WTC11 (cell line): ENCODE data around the gene PGS1. TPM values are rescaled to one million over a fixed set of nuclear protein-coding genes. Genes with fewer than 3 reads are reported as not detected.

Experiments used
- ATAC-seq: fragments of 200-7000 bp; cut with Tn5 transposase; 2 replicates; pipeline ENCODE4 v1.10.0; 2021; ENCODE audit warnings: mild to moderate bottlenecking, moderate library complexity
- CTCF ChIA-PET: fragments of 300-600 bp; sonication (Branson Sonifier 250); formaldehyde crosslinking; loops from one replicate; lab custom pipeline; 2021; ENCODE audit warnings: antibody characterized with exemption; lab: Charles Lee
- POLR2A ChIA-PET: fragments of 350-600 bp; sonication (Branson Sonifier 250); formaldehyde crosslinking; loops from one replicate; lab custom pipeline; 2021; ENCODE audit warnings: antibody characterized with exemption; lab: Charles Lee
- DNase-seq: peaks from one replicate; pipeline ENCODE4 v3.0.0; 2021; ENCODE audit warnings: low spot score
- H3K27ac Mint-ChIP-seq: 2 replicates; pipeline ENCODE4 v1.8.0; 2021; ENCODE audit warnings: mixed read lengths
- H3K27me3 Mint-ChIP-seq: 2 replicates; pipeline ENCODE4 v1.8.0; 2021; ENCODE audit warnings: low read depth, mild to moderate bottlenecking, moderate library complexity, mixed read lengths
- H3K36me3 Mint-ChIP-seq: 2 replicates; pipeline ENCODE4 v1.8.0; 2021; ENCODE audit warnings: mixed read lengths
- H3K4me1 Mint-ChIP-seq: 2 replicates; pipeline ENCODE4 v1.8.0; 2022; ENCODE audit warnings: mixed read lengths
- H3K4me3 Mint-ChIP-seq: 2 replicates; pipeline ENCODE4 v1.8.0; 2021; ENCODE audit warnings: mild to moderate bottlenecking, moderate library complexity, mixed read lengths
- H3K9me3 Mint-ChIP-seq: 2 replicates; pipeline ENCODE4 v1.8.0; 2021; ENCODE audit warnings: mixed read lengths
- ESRRA ChIP-seq: sonication (generic); formaldehyde crosslinking; IDR thresholded peaks from 2 replicates; pipeline ENCODE4 v1.8.1; 2022; ENCODE audit warnings: mild to moderate bottlenecking, missing genetic modification reagents, borderline replicate concordance
- FOXP1 ChIP-seq: sonication (generic); formaldehyde crosslinking; IDR thresholded peaks from 2 replicates; pipeline ENCODE4 v1.8.0; 2022; ENCODE audit warnings: missing genetic modification reagents, mild to moderate bottlenecking, moderate library complexity, borderline replicate concordance
- GABPB1 ChIP-seq: sonication (generic); formaldehyde crosslinking; IDR thresholded peaks from 2 replicates; pipeline ENCODE4 v1.8.1; 2023; ENCODE audit warnings: mild to moderate bottlenecking, missing genetic modification reagents
- JUN ChIP-seq: sonication (generic); formaldehyde crosslinking; IDR thresholded peaks from 2 replicates; pipeline ENCODE4 v1.8.0; 2023; ENCODE audit warnings: mild to moderate bottlenecking, missing genetic modification reagents
- MXD4 ChIP-seq: fragments of 250-450 bp; sonication (Bioruptor Pico); IDR thresholded peaks from 2 replicates; pipeline ENCODE4 v1.8.0; 2021; ENCODE audit warnings: mild to moderate bottlenecking, moderate library complexity, borderline replicate concordance
- NFATC4 ChIP-seq: fragments of 250-450 bp; sonication (Bioruptor Pico); IDR thresholded peaks from 2 replicates; pipeline ENCODE4 v1.9.0; 2021; ENCODE audit warnings: mild to moderate bottlenecking
- NR2C2 ChIP-seq: sonication (generic); formaldehyde crosslinking; IDR thresholded peaks from 2 replicates; pipeline ENCODE4 v1.8.0; 2022; ENCODE audit warnings: mild to moderate bottlenecking, missing genetic modification reagents
- TCF7 ChIP-seq: sonication (generic); formaldehyde crosslinking; IDR thresholded peaks from 2 replicates; pipeline ENCODE4 v1.8.0; 2022; ENCODE audit warnings: mild to moderate bottlenecking, low read depth, missing genetic modification reagents, moderate library complexity
- ZNF317 ChIP-seq: sonication (generic); formaldehyde crosslinking; IDR thresholded peaks from 2 replicates; pipeline ENCODE4 v1.8.1; 2023; ENCODE audit warnings: low read depth, mild to moderate bottlenecking, moderate library complexity, missing genetic modification reagents, borderline replicate concordance
- ZNF671 ChIP-seq: fragments of 250-450 bp; sonication (Bioruptor Pico); IDR thresholded peaks from 2 replicates; pipeline ENCODE4 v1.8.0; 2021; ENCODE audit warnings: mild to moderate bottlenecking
- total RNA-seq: library from RNA; stranded (reverse); gene quantifications from 3 replicates; pipeline ENCODE4 v1.2.3, GENCODE V29; 2021
- TF ChIP-seq, protein P1 (sequence below): fragments of 250-450 bp; sonication (Bioruptor Pico); IDR thresholded peaks from 2 replicates; pipeline ENCODE4 v2.1.2; 2022; ENCODE audit warnings: mild to moderate bottlenecking, moderate library complexity
- TF ChIP-seq, protein P2 (sequence below): sonication (generic); formaldehyde crosslinking; IDR thresholded peaks from 2 replicates; pipeline ENCODE4 v1.8.1; 2022; ENCODE audit warnings: low read depth, missing genetic modification reagents, borderline replicate concordance
- TF ChIP-seq, protein P3 (sequence below): sonication (generic); formaldehyde crosslinking; IDR thresholded peaks from 2 replicates; pipeline ENCODE4 v1.8.0; 2022; ENCODE audit warnings: mild to moderate bottlenecking, missing genetic modification reagents

The PGS1 gene
- total RNA-seq, 1 experiment from 2014 or later = 51.4 TPM

DNA sequence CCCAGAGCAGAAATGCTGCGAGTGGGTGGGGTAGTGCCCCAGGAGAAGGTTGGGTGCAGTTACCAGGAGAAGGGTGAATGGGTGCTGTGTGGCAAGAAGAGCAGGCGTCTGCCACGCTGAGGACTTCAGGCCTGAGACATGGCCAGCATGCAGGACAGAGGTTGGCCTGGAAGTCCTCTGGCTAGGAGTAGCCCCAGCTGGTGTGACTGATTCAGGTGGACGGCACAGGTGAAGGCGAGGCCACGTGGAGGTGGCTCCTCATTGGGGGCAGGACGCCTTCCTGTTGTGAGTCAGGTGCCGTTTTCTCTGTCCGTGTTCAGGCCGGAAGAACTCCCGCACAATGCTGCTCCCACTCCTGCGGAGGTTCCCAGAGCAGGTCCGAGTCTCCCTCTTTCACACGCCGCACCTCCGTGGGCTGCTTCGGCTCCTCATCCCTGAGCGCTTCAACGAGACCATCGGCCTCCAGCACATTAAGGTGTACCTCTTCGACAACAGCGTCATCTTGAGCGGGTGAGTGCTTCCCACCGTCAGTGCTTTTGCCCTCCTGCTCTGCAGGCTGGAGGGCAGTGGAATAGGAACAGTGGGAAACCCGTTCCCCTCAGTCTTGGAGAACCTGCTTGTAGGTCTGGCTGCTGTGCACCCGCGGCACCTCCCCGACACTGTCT lies 20.7 kb downstream of the PGS1 start:
- ChIA-PET CTCF (interaction anchor here (2.4 kb wide), 1 partner anchor 13 kb away, joined by 9 read pairs; no protein-coding TSS in a partner anchor), POLR2A (no interaction called here)
- no peaks in the 10 kb centered on the region for H3K9me3 Mint-ChIP-seq
- no peaks in the 10 kb centered on the region for H3K27me3 Mint-ChIP-seq
- peaks cover 80% of the 10 kb centered on the region for H3K36me3 Mint-ChIP-seq
- ATAC-seq = no peak
- H3K4me3 Mint-ChIP-seq = no peak overlapping the region
- H3K4me1 Mint-ChIP-seq = no peaks in the 10 kb centered on the region
- DNase-seq = no peak
- peak overlapping the region; percentile 23; the same call in 1 of the 2 replicates for H3K27ac Mint-ChIP-seq
- TF ChIP-seq ESRRA (CRISPR knock-in tag) (no peak), MXD4 (CRISPR knock-in tag) (no peak), ZNF317 (CRISPR knock-in tag) (no peak), JUN (no peak), ZNF671 (CRISPR knock-in tag) (no peak), TCF7 (no peak)
- TF ChIP-seq, protein P1, sequence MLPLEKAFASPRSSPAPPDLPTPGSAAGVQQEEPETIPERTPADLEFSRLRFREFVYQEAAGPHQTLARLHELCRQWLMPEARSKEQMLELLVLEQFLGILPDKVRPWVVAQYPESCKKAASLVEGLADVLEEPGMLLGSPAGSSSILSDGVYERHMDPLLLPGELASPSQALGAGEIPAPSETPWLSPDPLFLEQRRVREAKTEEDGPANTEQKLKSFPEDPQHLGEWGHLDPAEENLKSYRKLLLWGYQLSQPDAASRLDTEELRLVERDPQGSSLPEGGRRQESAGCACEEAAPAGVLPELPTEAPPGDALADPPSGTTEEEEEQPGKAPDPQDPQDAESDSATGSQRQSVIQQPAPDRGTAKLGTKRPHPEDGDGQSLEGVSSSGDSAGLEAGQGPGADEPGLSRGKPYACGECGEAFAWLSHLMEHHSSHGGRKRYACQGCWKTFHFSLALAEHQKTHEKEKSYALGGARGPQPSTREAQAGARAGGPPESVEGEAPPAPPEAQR (CRISPR knock-in tag) = no peak
- TF ChIP-seq, protein P2, sequence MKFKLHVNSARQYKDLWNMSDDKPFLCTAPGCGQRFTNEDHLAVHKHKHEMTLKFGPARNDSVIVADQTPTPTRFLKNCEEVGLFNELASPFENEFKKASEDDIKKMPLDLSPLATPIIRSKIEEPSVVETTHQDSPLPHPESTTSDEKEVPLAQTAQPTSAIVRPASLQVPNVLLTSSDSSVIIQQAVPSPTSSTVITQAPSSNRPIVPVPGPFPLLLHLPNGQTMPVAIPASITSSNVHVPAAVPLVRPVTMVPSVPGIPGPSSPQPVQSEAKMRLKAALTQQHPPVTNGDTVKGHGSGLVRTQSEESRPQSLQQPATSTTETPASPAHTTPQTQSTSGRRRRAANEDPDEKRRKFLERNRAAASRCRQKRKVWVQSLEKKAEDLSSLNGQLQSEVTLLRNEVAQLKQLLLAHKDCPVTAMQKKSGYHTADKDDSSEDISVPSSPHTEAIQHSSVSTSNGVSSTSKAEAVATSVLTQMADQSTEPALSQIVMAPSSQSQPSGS (CRISPR knock-in tag) = no peak

DNA sequence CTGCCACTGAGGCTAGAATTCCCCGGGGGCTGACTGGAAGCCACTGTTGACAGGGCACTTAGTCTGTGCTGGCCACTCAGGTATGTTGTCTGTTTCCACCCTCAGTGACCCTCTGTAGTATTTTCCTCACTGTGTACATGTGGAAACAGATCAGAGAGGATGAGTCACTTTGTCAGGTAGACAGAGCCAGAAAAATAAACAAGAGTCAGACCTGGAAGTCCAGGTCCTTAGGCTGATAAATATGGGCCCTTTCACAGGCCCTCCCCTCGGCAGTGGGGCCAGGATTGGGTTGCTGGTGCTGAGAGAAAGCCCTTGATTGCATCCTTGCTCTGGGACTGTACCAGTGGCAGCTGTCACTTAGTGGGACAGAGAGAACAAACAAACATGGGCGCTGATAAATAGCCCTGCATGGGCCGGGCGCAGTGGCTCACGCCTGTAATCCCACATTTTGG lies 21.3 kb downstream of the PGS1 start:
- TF ChIP-seq, protein P3, sequence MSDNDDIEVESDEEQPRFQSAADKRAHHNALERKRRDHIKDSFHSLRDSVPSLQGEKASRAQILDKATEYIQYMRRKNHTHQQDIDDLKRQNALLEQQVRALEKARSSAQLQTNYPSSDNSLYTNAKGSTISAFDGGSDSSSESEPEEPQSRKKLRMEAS (CRISPR knock-in tag) = no peak
- peak; percentile 71; the same call in 1 of the 2 replicates for TF ChIP-seq GABPB1
- no peaks in the 10 kb centered on the region for H3K9me3 Mint-ChIP-seq
- no peak overlapping the region for H3K27ac Mint-ChIP-seq
- ATAC-seq (no peak), DNase-seq (no peak)
- CTCF ChIA-PET = interaction anchor here (2.4 kb wide), 1 partner anchor 12 kb away, joined by 9 read pairs; no protein-coding TSS in a partner anchor
- no peaks in the 10 kb centered on the region for H3K27me3 Mint-ChIP-seq
- H3K4me3 Mint-ChIP-seq = no peak overlapping the region
- POLR2A ChIA-PET = no interaction called here
- H3K36me3 Mint-ChIP-seq = peaks cover 83% of the 10 kb centered on the region
- no peaks in the 10 kb centered on the region for H3K4me1 Mint-ChIP-seq

DNA sequence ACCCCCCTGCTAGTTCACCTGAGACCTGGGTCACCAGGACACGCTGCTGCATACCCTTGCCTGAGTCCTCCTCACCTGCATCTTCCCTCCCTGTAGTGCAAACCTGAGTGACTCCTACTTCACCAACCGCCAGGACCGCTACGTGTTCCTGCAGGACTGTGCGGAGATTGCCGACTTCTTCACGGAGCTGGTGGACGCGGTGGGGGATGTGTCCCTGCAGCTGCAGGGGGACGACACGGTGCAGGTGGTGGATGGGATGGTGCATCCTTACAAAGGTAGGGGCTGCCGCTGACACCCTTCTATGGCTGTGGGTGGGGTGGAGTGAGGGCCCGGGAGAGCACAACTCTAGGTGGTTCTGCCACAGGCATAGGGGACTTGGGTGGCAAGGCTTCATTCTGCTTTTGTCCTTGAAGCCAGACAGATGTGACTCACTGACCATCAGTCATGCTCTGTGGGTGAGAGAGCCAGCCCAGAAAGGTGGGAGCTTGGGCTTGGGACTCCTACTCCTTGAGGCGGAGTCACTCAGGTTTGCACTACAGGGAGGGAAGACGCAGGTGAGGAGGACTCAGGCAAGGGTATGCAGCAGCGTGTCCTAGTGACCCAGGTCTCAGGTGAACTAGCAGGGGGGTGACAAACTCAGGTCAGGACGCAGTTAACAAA lies 22.3 kb downstream of the PGS1 start:
- Mint-ChIP-seq H3K4me1 (no peaks in the 10 kb centered on the region), H3K9me3 (no peaks in the 10 kb centered on the region), H3K27me3 (no peaks in the 10 kb centered on the region), H3K36me3 (peaks cover 83% of the 10 kb centered on the region)
- POLR2A ChIA-PET = interaction anchor here (1.0 kb wide), 1 partner anchor 21 kb away, joined by 4 read pairs; no protein-coding TSS in a partner anchor
- no peak for ATAC-seq
- TF ChIP-seq FOXP1 (CRISPR knock-in tag) = 0 out of 2 replicates have a peak, but pooled peaks have one; percentile 8
- TF ChIP-seq NFATC4 = no peak
- TF ChIP-seq, all 79 proteins: peak for 1
- no peak overlapping the region for H3K4me3 Mint-ChIP-seq
- H3K27ac Mint-ChIP-seq = peak overlapping the region; percentile 60; the same call in 1 of the 2 replicates
- no peak for DNase-seq
- CTCF ChIA-PET = interaction anchor here (0.9 to 2.4 kb wide), 6 partner anchors 10 to 39 kb away, joined by 3 to 11 read pairs (median 8); no protein-coding TSS in a partner anchor

DNA sequence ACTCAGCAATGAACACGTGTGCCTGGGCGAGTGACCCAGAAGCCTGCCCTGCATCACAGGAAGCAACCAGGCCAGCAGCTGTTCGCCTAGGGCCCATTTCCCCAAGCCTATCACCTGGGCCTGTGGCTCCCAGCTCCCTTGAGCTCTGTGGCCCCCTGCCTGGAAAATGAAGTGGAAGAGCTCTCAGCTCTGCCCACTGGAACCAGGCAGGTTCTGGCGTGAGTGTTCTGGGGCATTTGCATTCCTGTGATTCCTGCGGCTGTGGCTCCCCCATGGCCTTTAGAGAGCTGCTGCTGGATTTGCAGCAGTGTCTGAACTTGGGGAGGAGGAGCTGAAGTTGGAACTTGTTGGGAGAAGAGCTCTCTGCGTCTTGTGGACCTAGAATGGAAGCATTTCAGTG lies 22.8 kb downstream of the PGS1 start:
- Mint-ChIP-seq H3K9me3 (no peaks in the 10 kb centered on the region), H3K4me1 (no peaks in the 10 kb centered on the region), H3K27ac (peak overlapping the region; percentile 45; the same call in 1 of the 2 replicates), H3K36me3 (peaks cover 80% of the 10 kb centered on the region)
- CTCF ChIA-PET = interaction anchor here (0.9 to 2.4 kb wide), 6 partner anchors 10 to 40 kb away, joined by 3 to 11 read pairs (median 8); no protein-coding TSS in a partner anchor
- no peak for DNase-seq
- TF ChIP-seq NR2C2 (CRISPR knock-in tag) (no peak), FOXP1 (CRISPR knock-in tag) (0 out of 2 replicates have a peak, but pooled peaks have one; percentile 5)
- TF ChIP-seq, all 79 proteins: peak for 1
- Mint-ChIP-seq H3K4me3 (no peak overlapping the region), H3K27me3 (no peaks in the 10 kb centered on the region)
- POLR2A ChIA-PET = interaction anchor here (1.0 kb wide), 1 partner anchor 21 kb away, joined by 4 read pairs; no protein-coding TSS in a partner anchor
- ATAC-seq = no peak
